Measurements from ENCODE around the gene C22orf23.
"Not testable (repeated sequence)": the region's sequence is repeated elsewhere in the genome, so short reads cannot be mapped to it uniquely, and the experiment has no call there.

Gene C22orf23

DNA sequence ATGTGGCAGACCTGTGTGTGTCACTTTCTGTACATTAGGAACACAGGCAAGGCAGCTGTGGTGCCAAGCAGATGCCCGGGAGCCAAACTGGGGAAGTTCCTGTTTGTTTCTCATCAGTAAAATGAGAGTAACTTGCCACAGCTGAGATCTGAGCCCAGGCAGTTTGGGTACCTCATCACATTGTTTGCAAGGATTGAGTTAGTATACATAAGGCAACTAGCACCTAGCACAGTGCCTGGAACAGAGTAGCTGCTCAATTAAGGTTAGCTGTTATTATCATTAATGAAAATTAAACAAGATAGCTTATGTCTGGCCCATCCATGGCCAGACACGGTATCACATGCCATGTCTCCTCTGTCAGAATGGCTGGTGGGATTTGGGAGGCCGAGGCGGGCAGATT is 23.1 kb upstream of the C22orf23 start:
- peaks cover 15% of the 10 kb centered on the region for H3K4me1 ChIP-seq (ENCODE audit: control insufficient read depth, low read depth, low read length)
- no peak overlapping the region for H3K27ac ChIP-seq (ENCODE audit: low read length)
- H3K9me3 ChIP-seq (ENCODE audit: control insufficient read depth, low read depth, low read length): no peaks in the 10 kb centered on the region
- H3K4me3 ChIP-seq (ENCODE audit: low read length): no peak overlapping the region
- no peaks in the 10 kb centered on the region for H3K36me3 ChIP-seq (ENCODE audit: control insufficient read depth, low read depth, low read length)
- no peaks in the 10 kb centered on the region for H3K27me3 ChIP-seq (ENCODE audit: control insufficient read depth, insufficient read depth, low read length)
- no peak overlapping the region for H3K9ac ChIP-seq (ENCODE audit: low read length)

DNA sequence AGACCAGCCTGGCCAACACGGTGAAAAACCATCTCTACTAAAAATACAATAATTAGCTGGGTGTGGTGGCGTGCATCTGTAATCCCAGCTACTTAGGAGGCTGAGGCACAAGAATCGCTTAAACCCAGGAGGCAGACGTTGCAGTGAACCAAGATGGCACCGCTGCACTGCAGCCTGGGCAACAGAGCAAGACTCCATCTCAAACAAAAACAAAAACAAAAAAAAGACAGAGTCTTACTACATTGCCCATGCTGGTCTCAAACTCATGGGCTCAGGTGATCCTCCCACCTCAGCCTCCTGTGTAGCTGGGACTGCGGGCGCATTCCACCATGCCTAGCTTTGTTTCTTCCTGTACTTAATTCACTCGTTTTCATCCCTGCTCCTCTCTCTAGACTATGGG is 22.6 kb upstream of the C22orf23 start:
- H3K36me3 ChIP-seq (ENCODE audit: control insufficient read depth, low read depth, low read length); H3K27me3 ChIP-seq (ENCODE audit: control insufficient read depth, insufficient read depth, low read length); H3K27ac ChIP-seq (ENCODE audit: low read length); H3K9ac ChIP-seq (ENCODE audit: low read length); H3K9me3 ChIP-seq (ENCODE audit: control insufficient read depth, low read depth, low read length); H3K4me3 ChIP-seq (ENCODE audit: low read length): not testable (repeated sequence)
- peaks cover 20% of the 10 kb centered on the region for H3K4me1 ChIP-seq (ENCODE audit: control insufficient read depth, low read depth, low read length)

GRCh38 chr22:37975153-37975552 is 21.8 kb upstream of the C22orf23 start:
- Histone ChIP-seq H3K9ac (ENCODE audit: low read length) (no peak overlapping the region), H3K27ac (ENCODE audit: low read length) (no peak overlapping the region), H3K4me3 (ENCODE audit: low read length) (no peak overlapping the region), H3K9me3 (ENCODE audit: control insufficient read depth, low read depth, low read length) (no peaks in the 10 kb centered on the region), H3K27me3 (ENCODE audit: control insufficient read depth, insufficient read depth, low read length) (no peaks in the 10 kb centered on the region), H3K4me1 (ENCODE audit: control insufficient read depth, low read depth, low read length) (peaks cover 21% of the 10 kb centered on the region), H3K36me3 (ENCODE audit: control insufficient read depth, low read depth, low read length) (no peaks in the 10 kb centered on the region)

DNA sequence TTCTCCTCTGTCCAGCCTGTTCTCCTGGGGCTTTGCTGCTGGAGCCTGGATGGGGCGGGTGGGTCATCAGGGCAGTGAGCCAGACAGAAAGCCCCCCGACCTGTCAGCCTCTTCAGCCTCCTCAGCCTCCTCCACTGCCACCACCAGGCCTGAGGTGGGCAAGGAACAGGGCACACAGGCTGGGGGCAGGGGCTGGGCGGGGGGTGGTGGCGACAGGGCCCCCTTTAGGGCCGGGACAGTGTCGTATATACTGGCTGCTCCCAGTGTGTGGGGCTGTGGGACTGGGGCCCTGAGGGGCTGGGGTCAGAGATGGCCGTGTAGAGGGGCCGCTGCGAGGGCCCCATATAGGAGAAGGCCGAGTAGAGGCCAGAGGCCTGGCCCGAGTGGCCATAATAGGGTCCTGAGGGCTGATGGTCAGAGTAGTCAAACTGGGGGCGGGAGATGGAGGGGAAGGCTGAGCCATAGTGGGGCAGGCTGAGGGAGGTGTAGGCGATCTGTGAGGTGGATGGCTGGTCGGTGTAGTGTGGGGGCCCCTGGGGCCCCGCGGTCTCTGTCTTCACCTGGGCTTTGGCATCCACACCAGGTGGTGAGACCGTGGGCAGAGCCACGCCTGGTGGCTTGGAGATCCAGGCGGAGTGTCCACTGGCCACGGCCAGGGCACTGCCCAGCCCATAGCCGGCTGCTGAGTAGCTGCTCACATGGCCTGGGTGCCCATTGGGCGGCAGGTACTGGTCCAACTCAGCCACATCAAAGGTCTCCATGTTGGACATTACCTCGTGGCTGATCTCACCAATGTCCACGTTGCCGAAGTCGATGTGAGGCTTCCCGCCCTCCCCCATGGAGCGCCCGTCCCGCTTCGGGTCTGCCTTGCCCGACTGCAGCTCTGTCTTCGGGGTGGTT is 20.1 kb upstream of the C22orf23 start:
- Histone ChIP-seq H3K27me3 (ENCODE audit: control insufficient read depth, insufficient read depth, low read length) (no peaks in the 10 kb centered on the region), H3K9ac (ENCODE audit: low read length) (no peak overlapping the region), H3K4me1 (ENCODE audit: control insufficient read depth, low read depth, low read length) (peaks cover 17% of the 10 kb centered on the region), H3K4me3 (ENCODE audit: low read length) (no peak overlapping the region), H3K27ac (ENCODE audit: low read length) (no peak overlapping the region), H3K36me3 (ENCODE audit: control insufficient read depth, low read depth, low read length) (no peaks in the 10 kb centered on the region), H3K9me3 (ENCODE audit: control insufficient read depth, low read depth, low read length) (no peaks in the 10 kb centered on the region)

DNA sequence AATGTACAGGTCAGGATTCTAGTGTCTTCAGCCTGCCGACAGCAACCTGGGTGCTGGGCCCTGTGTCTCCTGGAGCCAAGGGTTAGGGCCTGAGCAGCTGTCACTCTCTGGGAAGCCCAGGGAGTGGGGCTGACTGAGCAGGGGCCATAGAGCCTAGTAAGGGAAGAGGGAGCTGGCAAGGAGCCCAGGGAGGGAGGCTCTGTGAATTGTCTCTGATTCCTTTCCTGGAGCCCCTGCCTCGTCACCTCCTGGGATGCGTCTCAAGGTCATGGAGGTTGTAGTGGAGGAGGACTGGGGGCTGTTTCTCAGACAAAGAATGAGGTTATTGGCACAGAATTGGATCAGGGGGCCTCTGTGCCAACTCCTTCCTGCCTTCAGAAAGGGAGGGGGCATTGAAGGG is 19.1 kb upstream of the C22orf23 start:
- no peak overlapping the region for H3K27ac ChIP-seq (ENCODE audit: low read length)

GRCh38 chr22:37971475-37972434 is 18.4 kb upstream of the C22orf23 start:
- Histone ChIP-seq H3K4me1 (ENCODE audit: control insufficient read depth, low read depth, low read length) (peaks cover 17% of the 10 kb centered on the region), H3K4me3 (ENCODE audit: low read length) (peak overlapping the region; percentile 26), H3K9ac (ENCODE audit: low read length) (no peak overlapping the region)

More for the DNA sequence above, 19.1 kb upstream of the C22orf23 start:
- peaks cover 17% of the 10 kb centered on the region for H3K4me1 ChIP-seq (ENCODE audit: control insufficient read depth, low read depth, low read length)
- H3K36me3 ChIP-seq (ENCODE audit: control insufficient read depth, low read depth, low read length): peaks cover 5% of the 10 kb centered on the region
- H3K27me3 ChIP-seq (ENCODE audit: control insufficient read depth, insufficient read depth, low read length): no peaks in the 10 kb centered on the region
- no peak overlapping the region for H3K4me3 ChIP-seq (ENCODE audit: low read length)
- H3K9me3 ChIP-seq (ENCODE audit: control insufficient read depth, low read depth, low read length): no peaks in the 10 kb centered on the region
- no peak overlapping the region for H3K9ac ChIP-seq (ENCODE audit: low read length)

DNA sequence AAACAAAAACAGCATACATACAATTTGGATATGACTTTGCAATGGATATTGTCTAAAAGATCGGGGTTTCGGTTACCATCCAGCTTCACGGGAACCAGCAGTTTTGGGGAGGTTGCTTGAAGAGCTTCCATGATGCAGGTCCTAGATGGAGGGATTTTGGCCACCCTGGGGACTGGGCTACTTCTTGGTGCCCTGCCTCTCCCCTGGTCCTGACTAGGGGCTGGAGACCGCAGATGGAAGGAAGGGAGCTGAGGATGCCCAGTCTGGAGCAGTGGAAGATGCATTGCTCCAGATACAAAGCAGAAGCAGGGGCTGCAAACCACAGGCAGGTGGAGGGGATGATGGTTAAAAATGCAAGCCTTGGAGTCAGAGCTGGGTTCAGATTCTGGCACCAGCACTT is 17.5 kb upstream of the C22orf23 start:
- no peaks in the 10 kb centered on the region for H3K27me3 ChIP-seq (ENCODE audit: control insufficient read depth, insufficient read depth, low read length)
- peaks cover 17% of the 10 kb centered on the region for H3K4me1 ChIP-seq (ENCODE audit: control insufficient read depth, low read depth, low read length)
- H3K9ac ChIP-seq (ENCODE audit: low read length): no peak overlapping the region
- H3K27ac ChIP-seq (ENCODE audit: low read length): no peak overlapping the region
- H3K4me3 ChIP-seq (ENCODE audit: low read length): no peak overlapping the region
- no peaks in the 10 kb centered on the region for H3K9me3 ChIP-seq (ENCODE audit: control insufficient read depth, low read depth, low read length)
- peaks cover 14% of the 10 kb centered on the region for H3K36me3 ChIP-seq (ENCODE audit: control insufficient read depth, low read depth, low read length)

More at GRCh38 chr22:37971475-37972434, 18.4 kb upstream of the C22orf23 start:
- Histone ChIP-seq H3K27me3 (ENCODE audit: control insufficient read depth, insufficient read depth, low read length) (no peaks in the 10 kb centered on the region), H3K27ac (ENCODE audit: low read length) (no peak overlapping the region), H3K36me3 (ENCODE audit: control insufficient read depth, low read depth, low read length) (peaks cover 13% of the 10 kb centered on the region), H3K9me3 (ENCODE audit: control insufficient read depth, low read depth, low read length) (no peaks in the 10 kb centered on the region)

DNA sequence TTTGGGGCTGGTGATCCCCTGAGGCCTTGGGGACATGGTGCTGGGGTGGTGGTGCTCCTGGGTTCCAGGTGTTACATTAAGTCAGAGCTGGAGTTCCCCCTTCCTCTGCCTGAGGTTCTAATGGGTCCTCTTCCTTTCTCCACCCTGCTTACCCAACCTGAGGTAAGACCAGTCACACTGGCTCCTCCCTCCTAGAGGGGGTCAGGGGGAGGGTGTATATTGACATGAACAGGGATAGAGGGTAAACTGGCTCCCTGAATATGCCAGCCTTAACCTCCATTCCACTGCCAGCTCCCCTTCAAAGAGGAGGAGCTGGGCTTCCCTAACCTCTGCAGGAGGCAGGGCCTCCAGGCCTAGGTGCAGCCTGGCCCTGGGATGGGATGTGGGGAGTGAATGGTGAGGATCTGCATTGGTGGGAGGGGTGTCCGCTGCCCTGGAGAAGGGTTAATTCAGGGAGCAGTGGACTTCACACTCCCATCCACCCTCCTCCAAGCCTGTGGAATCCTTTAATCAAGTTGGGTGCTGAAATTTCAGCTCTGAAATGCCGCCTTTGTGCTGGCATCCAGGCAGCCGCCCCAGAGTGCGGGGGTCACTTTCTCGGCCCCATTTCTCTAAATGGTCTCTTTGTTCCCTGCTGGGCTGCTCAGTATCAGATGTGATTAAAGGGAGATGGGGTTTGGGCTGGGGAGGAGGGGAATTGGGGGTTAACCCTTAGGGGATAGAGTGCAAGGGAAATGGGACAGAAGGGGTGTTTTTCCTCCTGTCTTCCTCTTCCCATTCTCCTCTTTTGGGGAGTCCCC is 15.3 kb upstream of the C22orf23 start:
- H3K4me3 ChIP-seq (ENCODE audit: low read length): no peak overlapping the region
- H3K36me3 ChIP-seq (ENCODE audit: control insufficient read depth, low read depth, low read length): peaks cover 18% of the 10 kb centered on the region
- H3K9me3 ChIP-seq (ENCODE audit: control insufficient read depth, low read depth, low read length): no peaks in the 10 kb centered on the region
- H3K27me3 ChIP-seq (ENCODE audit: control insufficient read depth, insufficient read depth, low read length): no peaks in the 10 kb centered on the region
- peaks cover 17% of the 10 kb centered on the region for H3K4me1 ChIP-seq (ENCODE audit: control insufficient read depth, low read depth, low read length)
- H3K9ac ChIP-seq (ENCODE audit: low read length): no peak overlapping the region
- H3K27ac ChIP-seq (ENCODE audit: low read length): no peak overlapping the region

DNA sequence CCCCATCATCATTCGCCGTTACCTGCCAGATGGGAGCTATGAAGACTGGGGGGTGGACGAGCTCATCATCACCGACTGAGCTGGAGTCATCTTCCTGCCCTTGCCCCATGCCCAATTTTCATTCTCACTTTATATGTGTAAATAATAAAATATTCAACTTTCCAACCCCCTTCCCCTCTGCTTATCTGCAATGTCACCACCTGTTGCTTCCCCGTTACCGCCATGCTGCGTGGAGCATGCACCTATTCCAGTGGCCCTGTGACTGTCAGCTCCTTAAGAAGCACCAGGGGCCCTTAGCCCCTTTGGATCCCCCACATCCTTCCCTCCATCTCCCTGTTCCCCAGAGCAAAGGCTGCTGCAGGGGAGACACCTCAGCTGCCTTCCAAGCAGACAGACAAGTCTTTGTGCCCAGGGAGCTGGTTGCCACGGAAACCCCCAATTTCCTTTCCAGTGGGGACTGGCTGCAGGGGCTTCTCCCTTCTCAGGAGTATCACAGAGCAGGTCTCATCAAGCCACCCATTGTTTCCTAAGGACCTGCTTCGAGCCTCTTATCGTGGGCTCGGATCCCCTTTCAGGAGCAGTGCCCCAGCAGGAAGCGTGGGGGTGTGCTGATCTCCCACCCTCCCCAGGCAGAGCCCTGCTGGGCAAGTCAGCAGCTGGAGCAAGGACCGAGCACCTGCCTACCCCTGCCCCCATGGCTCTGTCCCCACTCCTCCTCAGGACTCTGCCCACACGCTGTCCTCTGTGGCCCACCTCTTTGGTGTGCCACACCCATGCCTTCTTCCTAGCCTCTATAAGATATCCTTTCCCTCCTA is 14.4 kb upstream of the C22orf23 start:
- peaks cover 16% of the 10 kb centered on the region for H3K4me1 ChIP-seq (ENCODE audit: control insufficient read depth, low read depth, low read length)
- H3K27ac ChIP-seq (ENCODE audit: low read length): no peak overlapping the region
- H3K4me3 ChIP-seq (ENCODE audit: low read length): no peak overlapping the region
- no peaks in the 10 kb centered on the region for H3K9me3 ChIP-seq (ENCODE audit: control insufficient read depth, low read depth, low read length)
- no peak overlapping the region for H3K9ac ChIP-seq (ENCODE audit: low read length)
- peaks cover 21% of the 10 kb centered on the region for H3K36me3 ChIP-seq (ENCODE audit: control insufficient read depth, low read depth, low read length)
- no peaks in the 10 kb centered on the region for H3K27me3 ChIP-seq (ENCODE audit: control insufficient read depth, insufficient read depth, low read length)

DNA sequence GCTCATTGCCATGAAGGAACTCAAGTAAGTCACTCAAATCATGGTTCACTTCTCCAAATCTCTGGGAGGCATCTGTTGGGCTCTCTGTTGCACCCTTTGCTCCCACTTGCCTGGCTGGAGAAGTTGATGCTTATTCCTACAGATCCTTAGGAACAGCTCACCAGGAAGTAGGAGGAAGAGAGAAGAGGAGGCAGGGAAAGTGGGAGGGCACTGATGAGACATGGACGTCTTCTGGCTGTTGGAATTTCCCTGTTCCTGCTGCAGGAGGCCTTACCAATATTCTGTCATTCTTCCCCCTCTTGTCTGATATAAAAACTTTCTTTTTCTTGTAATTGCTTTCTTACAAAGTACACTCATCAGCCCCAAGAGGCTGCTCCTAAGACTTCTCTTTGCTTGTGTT is 13.7 kb upstream of the C22orf23 start:
- no peaks in the 10 kb centered on the region for H3K27me3 ChIP-seq (ENCODE audit: control insufficient read depth, insufficient read depth, low read length)
- no peak overlapping the region for H3K4me3 ChIP-seq (ENCODE audit: low read length)
- peaks cover 23% of the 10 kb centered on the region for H3K36me3 ChIP-seq (ENCODE audit: control insufficient read depth, low read depth, low read length)
- no peak overlapping the region for H3K27ac ChIP-seq (ENCODE audit: low read length)
- peaks cover 9% of the 10 kb centered on the region for H3K4me1 ChIP-seq (ENCODE audit: control insufficient read depth, low read depth, low read length)
- H3K9me3 ChIP-seq (ENCODE audit: control insufficient read depth, low read depth, low read length): no peaks in the 10 kb centered on the region
- no peak overlapping the region for H3K9ac ChIP-seq (ENCODE audit: low read length)
